NCI-H69 (cell line): Measurements from ENCODE around the gene TRIM71.
"Not testable (repeated sequence)": the region's sequence is repeated elsewhere in the genome, so short reads cannot be mapped to it uniquely, and the experiment has no call there.

ENCODE experiments used
- DNase-seq: peaks from one replicate; lab custom pipeline; 2025; lab: John Stamatoyannopoulos, UW

TRIM71 gene

GRCh38 chr3:32817558-32818228 lies at the start of gene TRIM71:
Gene TRIM71, plus strand, starts transcription at chr3:32817997. Its CDS starts 84 bp downstream, at chr3:32818081.
- peak; percentile 12 for DNase-seq

GRCh38 chr3:32778389-32778788 lies 39.4 kb upstream of the TRIM71 start:
- no peak for DNase-seq

GRCh38 chr3:32780071-32780734 lies 37.6 kb upstream of the TRIM71 start:
- DNase-seq = no peak

GRCh38 chr3:32780735-32781210 lies 37.0 kb upstream of the TRIM71 start:
- DNase-seq = peak; percentile 44

- DNase-seq = peak; percentile 86
These were observed 36.4 kb upstream of the TRIM71 start for GRCh38 chr3:32781211-32781968.

GRCh38 chr3:32781969-32782270 lies 35.9 kb upstream of the TRIM71 start:
- DNase-seq = not testable (repeated sequence)

- DNase-seq = no peak
These were observed 35.4 kb upstream of the TRIM71 start for GRCh38 chr3:32782407-32782806.

GRCh38 chr3:32791833-32792232 lies 26.0 kb upstream of the TRIM71 start:
- DNase-seq = no peak

- DNase-seq = no peak
These were observed 23.1 kb upstream of the TRIM71 start for GRCh38 chr3:32794487-32795308.

GRCh38 chr3:32796384-32796950 lies 21.3 kb upstream of the TRIM71 start:
- DNase-seq = not testable (repeated sequence)

- no peak for DNase-seq
These were observed 20.0 kb upstream of the TRIM71 start for GRCh38 chr3:32797776-32798175.

GRCh38 chr3:32801440-32801839 lies 16.4 kb upstream of the TRIM71 start:
- not testable (repeated sequence) for DNase-seq

- peak; percentile 84 for DNase-seq
These were observed 4.6 kb upstream of the TRIM71 start for GRCh38 chr3:32813180-32813579.

GRCh38 chr3:32814361-32814760 lies 3.4 kb upstream of the TRIM71 start:
- no peak for DNase-seq

GRCh38 chr3:32815841-32816438 lies 1.9 kb upstream of the TRIM71 start:
- no peak for DNase-seq

- DNase-seq = peak; percentile 68
These were observed 1.1 kb upstream of the TRIM71 start for GRCh38 chr3:32816439-32817256.

GRCh38 chr3:32817257-32817557 lies 590 bp upstream of the TRIM71 start:
- peak; percentile 61 for DNase-seq

- no peak for DNase-seq
These were observed 602 bp downstream of the TRIM71 start for GRCh38 chr3:32818229-32818969.

- no peak for DNase-seq
These were observed 1.2 kb downstream of the TRIM71 start for GRCh38 chr3:32818970-32819511.
